ENCODE measurements around the gene RASGEF1C. TPM values are rescaled to one million over a fixed set of nuclear protein-coding genes. Genes with fewer than 3 reads are reported as not detected.

RASGEF1C gene
- total RNA-seq, 6 experiments from 2014 or later, result 0.64 TPM; not detected in 5

DNA sequence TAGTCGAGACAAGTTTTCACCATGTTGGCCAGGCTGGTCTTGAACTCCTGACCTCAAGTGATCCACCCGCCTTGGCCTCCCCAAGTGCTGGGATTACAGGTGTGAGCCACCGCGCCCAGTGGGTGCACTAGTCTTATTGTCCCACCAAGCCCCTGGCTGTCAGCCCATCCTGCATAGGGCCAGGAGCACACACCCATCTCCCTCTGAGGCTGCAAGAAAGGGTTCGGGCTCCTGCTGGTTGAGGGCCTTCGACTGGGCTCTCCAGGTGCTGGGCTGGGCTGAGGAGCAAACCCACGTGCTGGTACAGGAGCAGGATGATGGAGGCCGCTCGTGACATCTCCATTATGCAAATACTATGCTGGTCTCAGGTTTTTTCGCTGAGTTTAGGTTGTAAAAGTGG is 112.4 kb downstream of the RASGEF1C start:
- H3K4me3 ChIP-seq, result no peak overlapping the region
- H3K27me3 ChIP-seq, result no peaks in the 10 kb centered on the region
- WGBS (ENCODE audit: insufficient coverage, low coverage, low lambda C conversion rate, missing lambda C conversion rate), result 100% methylated on average over 4 of the region's 10 CpGs
- H3K36me3 ChIP-seq, result no peaks in the 10 kb centered on the region
- intact Hi-C loops (cut with DNase I), result no loop called here
- H3K4me1 ChIP-seq, result peaks cover 0 to 3% (median 0%) of the 10 kb centered on the region in 4 donors
- H3K27ac ChIP-seq, result no peak overlapping the region
- no peaks in the 10 kb centered on the region for H3K9me3 ChIP-seq
- ATAC-seq, result no peak
- no peak for DNase-seq
- TF ChIP-seq, protein P1, sequence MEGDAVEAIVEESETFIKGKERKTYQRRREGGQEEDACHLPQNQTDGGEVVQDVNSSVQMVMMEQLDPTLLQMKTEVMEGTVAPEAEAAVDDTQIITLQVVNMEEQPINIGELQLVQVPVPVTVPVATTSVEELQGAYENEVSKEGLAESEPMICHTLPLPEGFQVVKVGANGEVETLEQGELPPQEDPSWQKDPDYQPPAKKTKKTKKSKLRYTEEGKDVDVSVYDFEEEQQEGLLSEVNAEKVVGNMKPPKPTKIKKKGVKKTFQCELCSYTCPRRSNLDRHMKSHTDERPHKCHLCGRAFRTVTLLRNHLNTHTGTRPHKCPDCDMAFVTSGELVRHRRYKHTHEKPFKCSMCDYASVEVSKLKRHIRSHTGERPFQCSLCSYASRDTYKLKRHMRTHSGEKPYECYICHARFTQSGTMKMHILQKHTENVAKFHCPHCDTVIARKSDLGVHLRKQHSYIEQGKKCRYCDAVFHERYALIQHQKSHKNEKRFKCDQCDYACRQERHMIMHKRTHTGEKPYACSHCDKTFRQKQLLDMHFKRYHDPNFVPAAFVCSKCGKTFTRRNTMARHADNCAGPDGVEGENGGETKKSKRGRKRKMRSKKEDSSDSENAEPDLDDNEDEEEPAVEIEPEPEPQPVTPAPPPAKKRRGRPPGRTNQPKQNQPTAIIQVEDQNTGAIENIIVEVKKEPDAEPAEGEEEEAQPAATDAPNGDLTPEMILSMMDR (IDR thresholded peaks at IDR 0.05), result no peak
- TF ChIP-seq POLR2A (IDR thresholded peaks at IDR 0.05), result no peak

DNA sequence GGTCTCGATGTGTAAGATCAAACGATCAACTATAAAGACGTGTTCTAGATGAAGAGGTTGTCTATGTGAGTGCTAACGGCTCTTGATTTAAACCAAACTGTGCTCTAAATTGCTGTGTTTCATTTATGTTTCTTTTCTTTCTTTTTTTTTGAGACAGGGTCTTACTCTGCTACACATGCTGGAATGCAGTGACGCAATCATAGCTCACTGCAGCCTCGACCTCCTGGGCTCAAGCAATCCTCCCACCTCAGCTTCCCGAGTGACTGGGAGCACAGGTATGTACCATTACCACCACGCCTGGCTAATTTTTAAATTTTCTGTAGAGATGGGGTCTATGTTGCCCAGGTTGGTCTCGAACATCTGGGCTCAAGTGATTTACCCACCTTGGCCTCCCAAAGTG is 113.5 kb downstream of the RASGEF1C start:
- Histone ChIP-seq H3K4me3 (no peak overlapping the region), H3K36me3 (no peaks in the 10 kb centered on the region), H3K27ac (no peak overlapping the region), H3K4me1 (peaks cover 0 to 11% (median 4%) of the 10 kb centered on the region in 4 donors), H3K27me3 (no peaks in the 10 kb centered on the region), H3K9me3 (no peaks in the 10 kb centered on the region)
- WGBS (ENCODE audit: insufficient coverage, low coverage, low lambda C conversion rate, missing lambda C conversion rate), result 76% methylated on average over 7 of the region's 9 CpGs
- DNase-seq (no peak), ATAC-seq (no peak)
- no peak for TF ChIP-seq POLR2A (IDR thresholded peaks at IDR 0.05)
- TF ChIP-seq, protein P1 (IDR thresholded peaks at IDR 0.05), result no peak
- intact Hi-C loops (cut with DNase I), result no loop called here

DNA sequence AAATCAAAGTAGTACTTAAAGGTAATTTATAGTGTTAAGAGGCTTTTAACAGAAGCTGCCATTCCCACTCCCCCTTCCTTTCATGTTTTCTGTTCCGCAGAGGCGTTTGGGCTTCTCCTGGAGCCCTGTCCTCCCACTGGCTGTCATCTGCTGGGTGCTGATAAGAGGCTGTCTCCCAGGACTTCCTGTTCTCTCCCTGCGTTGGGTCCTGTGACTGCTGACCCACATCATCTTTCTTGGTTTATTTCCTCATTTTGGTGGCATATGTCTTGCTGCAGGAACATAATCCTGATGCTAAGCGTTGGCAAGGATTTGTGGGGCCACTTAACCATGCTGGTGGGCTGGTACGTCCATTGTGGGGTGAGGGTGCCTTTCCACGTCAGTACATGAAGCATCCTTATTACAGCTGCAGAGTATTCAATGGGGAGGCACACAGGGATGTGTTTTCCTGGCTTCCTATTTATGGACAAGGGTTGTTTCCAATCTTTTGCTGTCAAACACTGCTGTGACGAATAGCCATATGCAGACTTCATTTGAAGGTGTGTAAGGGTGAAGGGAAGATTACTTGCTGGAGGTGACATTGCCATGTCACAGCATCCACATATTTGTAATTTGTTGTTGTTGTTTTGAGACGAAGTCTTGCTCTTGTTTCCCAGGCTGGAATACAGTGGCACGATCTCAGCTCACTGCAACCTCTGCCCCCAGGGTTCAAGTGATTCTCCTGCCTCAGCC is 115.2 kb downstream of the RASGEF1C start:
- TF ChIP-seq POLR2A (IDR thresholded peaks at IDR 0.05), result no peak
- TF ChIP-seq, protein P1 (IDR thresholded peaks at IDR 0.05), result no peak
- DNase-seq (no peak), ATAC-seq (peak in 3 of 4 donors; percentile 5 to 9 (median 5))
- WGBS (ENCODE audit: insufficient coverage, low coverage, low lambda C conversion rate, missing lambda C conversion rate), result 69% methylated on average over 8 of the region's 9 CpGs
- Histone ChIP-seq H3K36me3 (no peaks in the 10 kb centered on the region), H3K9me3 (no peaks in the 10 kb centered on the region), H3K4me1 (peaks cover 0 to 11% (median 4%) of the 10 kb centered on the region in 4 donors), H3K4me3 (no peak overlapping the region), H3K27me3 (no peaks in the 10 kb centered on the region), H3K27ac (no peak overlapping the region)
- intact Hi-C loops (cut with DNase I), result no loop called here

DNA sequence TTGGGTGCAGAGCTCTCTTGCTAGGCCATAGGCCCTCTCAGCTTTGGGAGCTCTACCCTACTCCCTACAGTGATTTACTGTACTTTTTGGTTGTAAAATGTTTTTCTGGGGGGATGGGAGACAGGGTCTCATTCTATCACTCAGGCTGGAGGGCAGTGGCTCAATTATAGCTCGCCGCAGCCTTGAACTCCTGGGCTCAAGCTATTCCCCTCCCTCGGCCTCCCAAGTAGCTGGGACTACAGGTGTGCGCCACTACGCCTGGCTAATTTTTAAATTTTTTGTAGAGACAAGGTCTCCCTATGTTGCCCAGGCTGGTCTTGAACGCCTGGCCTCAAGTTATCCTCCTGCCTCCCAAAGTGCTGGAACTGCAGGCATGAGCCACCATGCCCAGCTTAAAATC is 115.8 kb downstream of the RASGEF1C start:
- no peaks in the 10 kb centered on the region for H3K27me3 ChIP-seq
- TF ChIP-seq, protein P1 (IDR thresholded peaks at IDR 0.05), result no peak
- no peak for TF ChIP-seq POLR2A (IDR thresholded peaks at IDR 0.05)
- no peak overlapping the region for H3K27ac ChIP-seq
- ATAC-seq, result no peak
- WGBS (ENCODE audit: insufficient coverage, low coverage, low lambda C conversion rate, missing lambda C conversion rate), result 94% methylated on average over 6 of the region's 6 CpGs
- no peaks in the 10 kb centered on the region for H3K9me3 ChIP-seq
- no peak for DNase-seq
- intact Hi-C loops (cut with DNase I), result no loop called here
- no peaks in the 10 kb centered on the region for H3K36me3 ChIP-seq
- no peak overlapping the region for H3K4me3 ChIP-seq
- H3K4me1 ChIP-seq, result peaks cover 0 to 11% (median 4%) of the 10 kb centered on the region in 4 donors
